ENCODE data around the gene EHMT1. TPM values are rescaled to one million over a fixed set of nuclear protein-coding genes. Genes with fewer than 3 reads are reported as not detected.
A peak's percentile ranks its signal among the peaks of the same experiment; 100 is the strongest.

The EHMT1 gene
- total and polyA plus RNA-seq, 10 of the 15 experiments (the other 5 are each of a cell fraction or from before 2014, with no cell fraction given) = 2.9 to 100 (median 48.1) TPM

GRCh38 chr9:137745541-137745991, 126.8 kb downstream of the EHMT1 start (continued):
- TF ChIP-seq BCL3 (IDR thresholded peaks at IDR 0.05; ENCODE audit: borderline replicate concordance, insufficient read depth, low read depth, low read length, poor library complexity, severe bottlenecking) (no peak), CUX1 (IDR thresholded peaks at IDR 0.05; ENCODE audit: insufficient replicate concordance, low read depth, low read length) (no peak), POU2F2 (IDR thresholded peaks at IDR 0.05; ENCODE audit: borderline replicate concordance, low read depth, low read length) (peak; percentile 24; the same call in 1 of the 3 replicates), ATF2 (IDR thresholded peaks at IDR 0.05; ENCODE audit: low read length) (no peak), BMI1 (IDR thresholded peaks at IDR 0.05; ENCODE audit: borderline replicate concordance) (no peak), TAF1 (IDR thresholded peaks at IDR 0.05; ENCODE audit: borderline replicate concordance, low read depth, low read length) (peak; percentile 51; the same call in 1 of the 2 replicates), CREM (IDR thresholded peaks at IDR 0.05; ENCODE audit: low read depth) (peak; percentile 66; the same call in 1 of the 2 replicates), E2F4 (IDR thresholded peaks at IDR 0.05; ENCODE audit: low read depth, low read length) (no peak), PAX5 (IDR thresholded peaks at IDR 0.05; ENCODE audit: borderline replicate concordance, low read depth, low read length) (peak; percentile 82; the same call in 1 of the 2 replicates), PKNOX1 (IDR thresholded peaks at IDR 0.05) (peak; percentile 30; the same call in 1 of the 2 replicates), SP1 (IDR thresholded peaks at IDR 0.05; ENCODE audit: low read depth, low read length) (peak; percentile 31), CBX5 (IDR thresholded peaks at IDR 0.05; ENCODE audit: low read depth) (peak; percentile 59; the same call in 1 of the 2 replicates)

All from GM12878 (cell line).